ENCODE measurements around the gene CLEC2L. TPM values are rescaled to one million over a fixed set of nuclear protein-coding genes. Genes with fewer than 3 reads are reported as not detected.

CLEC2L gene
- polyA plus RNA-seq, 1 experiment, result not detected

DNA sequence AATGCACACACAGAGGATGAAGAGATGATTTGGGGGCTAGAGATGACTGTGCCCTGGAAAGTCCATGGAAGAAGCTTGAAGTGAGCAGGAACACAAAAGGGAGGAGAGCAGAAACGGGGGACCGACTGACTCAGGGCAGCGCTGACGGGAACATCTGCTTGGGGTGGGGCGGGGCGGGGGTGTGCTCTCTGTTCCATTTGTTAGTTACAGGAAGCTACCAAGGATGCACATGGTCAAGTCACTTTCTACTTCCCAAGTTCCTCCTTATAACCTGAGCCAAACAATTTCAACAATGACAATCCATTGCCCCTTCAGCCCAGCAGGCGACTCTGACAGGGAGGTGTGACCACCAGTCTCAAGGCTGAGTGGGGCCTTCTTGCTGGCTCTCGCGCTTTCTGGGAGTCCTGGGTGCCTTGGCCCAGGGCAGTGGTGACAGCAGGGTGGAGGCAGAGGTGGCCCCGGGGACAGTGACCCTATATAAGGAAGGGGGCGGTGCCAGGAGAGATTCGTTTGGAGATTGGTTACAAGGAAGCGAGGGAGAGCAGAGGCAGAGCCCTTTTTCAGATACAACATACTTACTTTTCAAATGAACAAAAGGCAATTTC lies 39.6 kb downstream of the CLEC2L start:
- Histone ChIP-seq H3K27me3 (ENCODE audit: control insufficient read depth, insufficient read depth, low read length) (no peaks in the 10 kb centered on the region), H3K4me3 (ENCODE audit: low read depth, low read length) (no peak overlapping the region), H3K36me3 (ENCODE audit: control insufficient read depth, insufficient read depth, low read length) (no peaks in the 10 kb centered on the region)
- TF ChIP-seq, protein P1, sequence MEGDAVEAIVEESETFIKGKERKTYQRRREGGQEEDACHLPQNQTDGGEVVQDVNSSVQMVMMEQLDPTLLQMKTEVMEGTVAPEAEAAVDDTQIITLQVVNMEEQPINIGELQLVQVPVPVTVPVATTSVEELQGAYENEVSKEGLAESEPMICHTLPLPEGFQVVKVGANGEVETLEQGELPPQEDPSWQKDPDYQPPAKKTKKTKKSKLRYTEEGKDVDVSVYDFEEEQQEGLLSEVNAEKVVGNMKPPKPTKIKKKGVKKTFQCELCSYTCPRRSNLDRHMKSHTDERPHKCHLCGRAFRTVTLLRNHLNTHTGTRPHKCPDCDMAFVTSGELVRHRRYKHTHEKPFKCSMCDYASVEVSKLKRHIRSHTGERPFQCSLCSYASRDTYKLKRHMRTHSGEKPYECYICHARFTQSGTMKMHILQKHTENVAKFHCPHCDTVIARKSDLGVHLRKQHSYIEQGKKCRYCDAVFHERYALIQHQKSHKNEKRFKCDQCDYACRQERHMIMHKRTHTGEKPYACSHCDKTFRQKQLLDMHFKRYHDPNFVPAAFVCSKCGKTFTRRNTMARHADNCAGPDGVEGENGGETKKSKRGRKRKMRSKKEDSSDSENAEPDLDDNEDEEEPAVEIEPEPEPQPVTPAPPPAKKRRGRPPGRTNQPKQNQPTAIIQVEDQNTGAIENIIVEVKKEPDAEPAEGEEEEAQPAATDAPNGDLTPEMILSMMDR (IDR thresholded peaks at IDR 0.05; ENCODE audit: insufficient read depth, low read depth, low read length), result no peak
- CTCF ChIA-PET, result no interaction called here
- POLR2A ChIA-PET, result no interaction called here
- no peak for DNase-seq (ENCODE audit: low read depth)

- DNase-seq (ENCODE audit: low read depth), result no peak
- POLR2A ChIA-PET, result no interaction called here
Observed at GRCh38 chr7:139563856-139564255, 40.4 kb downstream of the CLEC2L start.

DNA sequence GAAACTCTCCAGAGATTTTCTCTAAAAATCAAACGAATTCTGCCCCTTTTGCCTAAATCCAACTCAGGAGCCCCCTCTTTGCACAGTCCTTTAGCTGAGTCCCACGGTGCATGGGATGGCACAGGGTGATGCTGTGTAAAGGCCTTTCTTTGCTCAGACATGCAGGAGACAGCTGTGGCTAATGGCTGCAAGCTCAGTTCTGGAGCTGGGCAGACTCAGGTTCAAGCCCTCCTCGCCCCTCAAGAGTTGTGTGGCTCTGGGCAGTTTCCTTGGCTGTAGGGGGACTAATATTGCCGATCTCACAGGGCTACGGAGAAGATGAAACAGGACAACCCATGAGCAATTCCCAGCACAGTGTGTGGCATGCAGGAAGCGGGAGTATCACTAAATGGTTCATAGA lies 42.6 kb downstream of the CLEC2L start:
- ChIA-PET CTCF (interaction anchor here (0.7 kb wide), 1 partner anchor 64 kb away, joined by 3 read pairs; no protein-coding TSS in a partner anchor), POLR2A (interaction anchor here (0.7 kb wide), 1 partner anchor 941 kb away, joined by 9 read pairs; no protein-coding TSS in a partner anchor)
- no peaks in the 10 kb centered on the region for H3K36me3 ChIP-seq (ENCODE audit: control insufficient read depth, insufficient read depth, low read length)
- no peak overlapping the region for H3K4me3 ChIP-seq (ENCODE audit: low read depth, low read length)
- DNase-seq (ENCODE audit: low read depth), result no peak
- TF ChIP-seq, protein P1 (IDR thresholded peaks at IDR 0.05; ENCODE audit: insufficient read depth, low read depth, low read length), result no peak
- no peaks in the 10 kb centered on the region for H3K27me3 ChIP-seq (ENCODE audit: control insufficient read depth, insufficient read depth, low read length)

More at GRCh38 chr7:139563856-139564255, 40.4 kb downstream of the CLEC2L start:
- CTCF ChIA-PET, result no interaction called here
- TF ChIP-seq, protein P1 (IDR thresholded peaks at IDR 0.05; ENCODE audit: insufficient read depth, low read depth, low read length), result no peak
- H3K27me3 ChIP-seq (ENCODE audit: control insufficient read depth, insufficient read depth, low read length), result no peaks in the 10 kb centered on the region
- H3K4me3 ChIP-seq (ENCODE audit: low read depth, low read length), result no peak overlapping the region
- no peaks in the 10 kb centered on the region for H3K36me3 ChIP-seq (ENCODE audit: control insufficient read depth, insufficient read depth, low read length)

DNA sequence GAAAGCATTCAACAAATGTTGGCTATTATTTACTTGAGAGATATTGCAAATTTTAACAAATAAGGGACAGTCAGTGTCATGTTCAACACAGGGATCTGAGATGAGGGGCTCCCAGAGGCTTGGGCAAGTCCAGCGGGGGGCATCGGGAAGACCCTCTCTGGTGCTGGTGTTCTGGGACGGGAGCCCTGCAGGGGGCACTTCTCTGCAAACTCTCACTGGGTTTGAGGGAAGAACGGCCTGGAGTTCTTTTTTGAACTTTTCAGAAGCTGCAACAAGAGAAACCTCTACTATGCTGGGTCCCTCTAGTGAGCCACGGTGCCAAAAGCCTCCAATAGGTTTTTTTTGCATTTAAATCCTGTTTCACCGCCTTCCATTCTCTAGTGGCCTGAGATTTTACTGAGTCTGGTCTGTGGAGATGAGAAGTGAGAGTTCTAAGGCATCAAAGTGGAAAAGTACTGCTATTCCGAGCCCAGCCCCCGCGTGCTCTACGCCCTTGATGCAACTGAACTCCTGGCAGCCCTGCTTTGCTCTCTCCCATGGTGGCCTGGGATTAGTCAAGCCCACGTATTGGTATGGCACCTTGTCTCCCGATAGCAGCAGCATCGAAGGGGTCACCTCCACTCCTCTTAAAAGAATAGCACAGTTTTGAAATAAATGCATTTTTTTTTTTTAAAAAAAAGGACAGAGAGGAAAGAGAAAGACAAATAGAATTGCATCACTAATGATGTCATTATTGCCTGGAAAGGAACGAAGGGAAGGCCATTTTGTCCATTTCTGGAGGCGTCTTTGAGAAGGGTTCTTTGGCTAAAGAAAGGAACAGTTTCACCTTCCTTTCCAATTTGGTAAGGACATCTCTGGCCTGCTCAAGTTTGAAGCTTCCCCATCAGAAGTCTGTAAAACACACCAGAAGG lies 43.5 kb downstream of the CLEC2L start:
- DNase-seq (ENCODE audit: low read depth), result no peak
- H3K4me3 ChIP-seq (ENCODE audit: low read depth, low read length), result no peak overlapping the region
- H3K27me3 ChIP-seq (ENCODE audit: control insufficient read depth, insufficient read depth, low read length), result no peaks in the 10 kb centered on the region
- POLR2A ChIA-PET, result no interaction called here
- TF ChIP-seq, protein P1 (IDR thresholded peaks at IDR 0.05; ENCODE audit: insufficient read depth, low read depth, low read length), result no peak
- CTCF ChIA-PET, result no interaction called here
- no peaks in the 10 kb centered on the region for H3K36me3 ChIP-seq (ENCODE audit: control insufficient read depth, insufficient read depth, low read length)

- CTCF ChIA-PET, result no interaction called here
Observed at GRCh38 chr7:139567647-139568345, 44.3 kb downstream of the CLEC2L start.

More at GRCh38 chr7:139567647-139568345, 44.3 kb downstream of the CLEC2L start:
- Histone ChIP-seq H3K27me3 (ENCODE audit: control insufficient read depth, insufficient read depth, low read length) (no peaks in the 10 kb centered on the region), H3K4me3 (ENCODE audit: low read depth, low read length) (no peak overlapping the region), H3K36me3 (ENCODE audit: control insufficient read depth, insufficient read depth, low read length) (no peaks in the 10 kb centered on the region)
- POLR2A ChIA-PET, result no interaction called here
- TF ChIP-seq, protein P1 (IDR thresholded peaks at IDR 0.05; ENCODE audit: insufficient read depth, low read depth, low read length), result no peak
- no peak for DNase-seq (ENCODE audit: low read depth)

All from BJ (cell line).